Measurements from ENCODE around the gene MACO1. TPM values are rescaled to one million over a fixed set of nuclear protein-coding genes. Genes with fewer than 3 reads are reported as not detected.
A peak's percentile ranks its signal among the peaks of the same experiment; 100 is the strongest.

MACO1 gene
- polyA plus RNA-seq, 2 of the 4 experiments (the other 2 are of a cell fraction) = 6.3 to 7.5 TPM

DNA sequence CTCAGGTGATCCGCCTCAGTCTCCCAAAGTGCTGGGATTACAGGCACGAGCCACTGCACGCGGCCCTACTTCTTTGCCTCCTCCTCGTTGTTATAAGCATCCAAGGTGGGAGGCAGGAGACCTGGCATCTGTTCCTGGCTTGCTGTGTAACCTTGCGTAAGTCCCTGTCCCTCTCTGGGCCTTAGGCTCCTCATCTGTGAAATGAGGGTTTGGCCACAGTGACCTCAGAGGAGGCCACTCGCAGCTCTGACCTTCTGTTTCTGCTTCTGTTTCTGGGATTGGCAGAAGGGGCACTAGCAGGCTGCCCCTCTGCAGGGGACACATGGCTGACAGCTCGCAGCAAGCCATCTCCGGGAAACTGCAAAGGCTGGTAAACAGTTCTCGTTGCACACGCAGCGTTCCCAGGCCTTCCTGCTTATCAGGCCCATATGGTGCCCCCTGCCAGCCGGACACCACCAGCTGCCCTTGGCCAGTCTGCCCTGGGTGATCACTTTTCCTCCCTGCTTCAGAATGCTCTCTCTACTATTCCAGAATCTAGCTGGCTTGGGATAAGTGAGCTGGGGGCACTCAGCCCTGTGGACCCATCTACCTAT, 110.1 kb downstream of the MACO1 start:
- WGBS (ENCODE audit: missing lambda C conversion rate) = 92% methylated on average over 13 of the region's 13 CpGs
- TF ChIP-seq MAFK (IDR thresholded peaks at IDR 0.05; ENCODE audit: partially characterized antibody) (no peak), CBX2 (IDR thresholded peaks at IDR 0.05; ENCODE audit: borderline replicate concordance, low read depth) (no peak), CEBPB (IDR thresholded peaks at IDR 0.05) (no peak), PHF8 (IDR thresholded peaks at IDR 0.05; ENCODE audit: borderline replicate concordance, low read depth) (no peak), RAD21 (conservative IDR thresholded peaks at IDR 0.05 in 1 of 2, IDR thresholded peaks at IDR 0.05 in 1 of 2) (no peak), RNF2 (IDR thresholded peaks at IDR 0.05; ENCODE audit: borderline replicate concordance, low read depth) (no peak), KDM5A (IDR thresholded peaks at IDR 0.05) (no peak), MAZ (IDR thresholded peaks at IDR 0.05; ENCODE audit: borderline replicate concordance, low read depth, low read length) (no peak), HOXB5 (CRISPR knock-in tag; IDR thresholded peaks at IDR 0.05) (no peak), CBX8 (IDR thresholded peaks at IDR 0.05) (no peak), FOSB (CRISPR knock-in tag; IDR thresholded peaks at IDR 0.05) (no peak), MYC (IDR thresholded peaks at IDR 0.05; ENCODE audit: borderline replicate concordance, low read length) (no peak), ESRRA (IDR thresholded peaks at IDR 0.05; ENCODE audit: borderline replicate concordance, low read length) (no peak), TFCP2L1 (CRISPR knock-in tag; IDR thresholded peaks at IDR 0.05) (no peak)
- TF ChIP-seq, protein P1, sequence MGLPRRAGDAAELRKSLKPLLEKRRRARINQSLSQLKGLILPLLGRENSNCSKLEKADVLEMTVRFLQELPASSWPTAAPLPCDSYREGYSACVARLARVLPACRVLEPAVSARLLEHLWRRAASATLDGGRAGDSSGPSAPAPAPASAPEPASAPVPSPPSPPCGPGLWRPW (IDR thresholded peaks at IDR 0.05) = no peak
- TF ChIP-seq, protein P2, sequence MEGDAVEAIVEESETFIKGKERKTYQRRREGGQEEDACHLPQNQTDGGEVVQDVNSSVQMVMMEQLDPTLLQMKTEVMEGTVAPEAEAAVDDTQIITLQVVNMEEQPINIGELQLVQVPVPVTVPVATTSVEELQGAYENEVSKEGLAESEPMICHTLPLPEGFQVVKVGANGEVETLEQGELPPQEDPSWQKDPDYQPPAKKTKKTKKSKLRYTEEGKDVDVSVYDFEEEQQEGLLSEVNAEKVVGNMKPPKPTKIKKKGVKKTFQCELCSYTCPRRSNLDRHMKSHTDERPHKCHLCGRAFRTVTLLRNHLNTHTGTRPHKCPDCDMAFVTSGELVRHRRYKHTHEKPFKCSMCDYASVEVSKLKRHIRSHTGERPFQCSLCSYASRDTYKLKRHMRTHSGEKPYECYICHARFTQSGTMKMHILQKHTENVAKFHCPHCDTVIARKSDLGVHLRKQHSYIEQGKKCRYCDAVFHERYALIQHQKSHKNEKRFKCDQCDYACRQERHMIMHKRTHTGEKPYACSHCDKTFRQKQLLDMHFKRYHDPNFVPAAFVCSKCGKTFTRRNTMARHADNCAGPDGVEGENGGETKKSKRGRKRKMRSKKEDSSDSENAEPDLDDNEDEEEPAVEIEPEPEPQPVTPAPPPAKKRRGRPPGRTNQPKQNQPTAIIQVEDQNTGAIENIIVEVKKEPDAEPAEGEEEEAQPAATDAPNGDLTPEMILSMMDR (IDR thresholded peaks at IDR 0.05) = no peak
- TF ChIP-seq, protein P3, sequence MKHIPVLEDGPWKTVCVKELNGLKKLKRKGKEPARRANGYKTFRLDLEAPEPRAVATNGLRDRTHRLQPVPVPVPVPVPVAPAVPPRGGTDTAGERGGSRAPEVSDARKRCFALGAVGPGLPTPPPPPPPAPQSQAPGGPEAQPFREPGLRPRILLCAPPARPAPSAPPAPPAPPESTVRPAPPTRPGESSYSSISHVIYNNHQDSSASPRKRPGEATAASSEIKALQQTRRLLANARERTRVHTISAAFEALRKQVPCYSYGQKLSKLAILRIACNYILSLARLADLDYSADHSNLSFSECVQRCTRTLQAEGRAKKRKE (CRISPR knock-in tag; IDR thresholded peaks at IDR 0.05; ENCODE audit: low read depth) = no peak
- TF ChIP-seq, protein P4, sequence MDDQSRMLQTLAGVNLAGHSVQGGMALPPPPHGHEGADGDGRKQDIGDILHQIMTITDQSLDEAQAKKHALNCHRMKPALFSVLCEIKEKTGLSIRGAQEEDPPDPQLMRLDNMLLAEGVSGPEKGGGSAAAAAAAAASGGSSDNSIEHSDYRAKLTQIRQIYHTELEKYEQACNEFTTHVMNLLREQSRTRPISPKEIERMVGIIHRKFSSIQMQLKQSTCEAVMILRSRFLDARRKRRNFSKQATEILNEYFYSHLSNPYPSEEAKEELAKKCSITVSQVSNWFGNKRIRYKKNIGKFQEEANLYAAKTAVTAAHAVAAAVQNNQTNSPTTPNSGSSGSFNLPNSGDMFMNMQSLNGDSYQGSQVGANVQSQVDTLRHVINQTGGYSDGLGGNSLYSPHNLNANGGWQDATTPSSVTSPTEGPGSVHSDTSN (IDR thresholded peaks at IDR 0.05) = no peak
- Histone ChIP-seq H3K4me3 (no peak overlapping the region), H3K27ac (0 out of 6 replicates have a peak overlapping the region, but pooled peaks of 1 of the 2 experiments have one; percentile 3), H3K9me3 (no peaks in the 10 kb centered on the region), H3K4me2 (no peak overlapping the region), H3K4me1 (peaks cover 19% of the 10 kb centered on the region)
- ChIA-PET POLR2A (no interaction called here), CTCF (interaction anchor here (1.3 to 4.6 kb wide), 2 partner anchors 20 to 247 kb away, joined by 4 to 20 read pairs; no protein-coding TSS in a partner anchor)
- ATAC-seq (no peak), FAIRE-seq (no peak), DNase-seq (ENCODE audit: low read depth in 1 of 2, low spot score in 1 of 2) (no peak)

GRCh38 chr1:25541425-25541824, 110.7 kb downstream of the MACO1 start:
- DNase-seq (ENCODE audit: low read depth in 1 of 2, low spot score in 1 of 2) = no peak
- TF ChIP-seq KDM1A (IDR thresholded peaks at IDR 0.05; ENCODE audit: low read depth) (peak; percentile 31; the same call in 1 of the 2 replicates), ZFP36 (IDR thresholded peaks at IDR 0.05; ENCODE audit: borderline replicate concordance, partially characterized antibody) (peak; percentile 95), CBX8 (IDR thresholded peaks at IDR 0.05) (no peak), CHD2 (IDR thresholded peaks at IDR 0.05; ENCODE audit: low read length, partially characterized antibody) (no peak), MAZ (IDR thresholded peaks at IDR 0.05; ENCODE audit: borderline replicate concordance, low read depth, low read length) (no peak)
- Histone ChIP-seq H3K27ac (no peak overlapping the region), H3K4me2 (no peak overlapping the region), H3K4me1 (peaks cover 19% of the 10 kb centered on the region), H3K4me3 (no peak overlapping the region), H3K9me3 (no peaks in the 10 kb centered on the region)
- ChIA-PET CTCF (interaction anchor here (1.3 to 1.8 kb wide), 2 partner anchors 31 to 246 kb away, joined by 4 to 6 read pairs; no protein-coding TSS in a partner anchor), POLR2A (no interaction called here)
- no peak for FAIRE-seq
- 72% methylated on average over 1 of the region's 1 CpG for WGBS (ENCODE audit: missing lambda C conversion rate)
- ATAC-seq = no peak

Data from A549 (cell line).